HUES6 (cell line): ENCODE results near the gene DIAPH1.
A peak's percentile ranks its signal among the peaks of the same experiment; 100 is the strongest.

ENCODE experiments used
- H3K27ac ChIP-seq: 2 replicates; pipeline ENCODE4 v1.7.0; 2013; ENCODE audit warnings: low read depth, mild to moderate bottlenecking, low read length, inconsistent platforms
- H3K27me3 ChIP-seq: 2 replicates; pipeline ENCODE4 v1.6.1; 2013; ENCODE audit warnings: low read length; ENCODE audit not compliant: control insufficient read depth, insufficient read depth
- H3K36me3 ChIP-seq: 2 replicates; pipeline ENCODE4 v1.6.1; 2013; ENCODE audit warnings: low read length; ENCODE audit not compliant: control insufficient read depth, insufficient read depth
- H3K4me1 ChIP-seq: 2 replicates; pipeline ENCODE4 v1.6.1; 2013; ENCODE audit warnings: low read length; ENCODE audit not compliant: control insufficient read depth, insufficient read depth
- H3K4me3 ChIP-seq: 2 replicates; pipeline ENCODE4 v1.5.1; 2013; ENCODE audit warnings: low read depth, low read length
- H3K9ac ChIP-seq: one replicate; pipeline ENCODE4 v1.6.1; 2013; ENCODE audit warnings: mild to moderate bottlenecking, low read length
- H3K9me3 ChIP-seq: 2 replicates; pipeline ENCODE4 v1.6.1; 2013; ENCODE audit warnings: low read depth, low read length; ENCODE audit not compliant: control insufficient read depth, insufficient read depth

Gene DIAPH1

GRCh38 chr5:141596867-141597266, 21.9 kb downstream of the DIAPH1 start:
- Histone ChIP-seq H3K4me3 (no peak overlapping the region), H3K27ac (no peak overlapping the region), H3K4me1 (no peaks in the 10 kb centered on the region), H3K9me3 (no peaks in the 10 kb centered on the region), H3K36me3 (peaks cover 4% of the 10 kb centered on the region; the same call in 1 of the 2 replicates), H3K27me3 (no peaks in the 10 kb centered on the region), H3K9ac (no peak overlapping the region)

GRCh38 chr5:141590127-141590526, 28.7 kb downstream of the DIAPH1 start:
- no peaks in the 10 kb centered on the region for H3K27me3 ChIP-seq
- H3K4me1 ChIP-seq, result no peaks in the 10 kb centered on the region
- no peak overlapping the region for H3K9ac ChIP-seq
- no peak overlapping the region for H3K4me3 ChIP-seq
- no peak overlapping the region for H3K27ac ChIP-seq
- no peaks in the 10 kb centered on the region for H3K9me3 ChIP-seq
- H3K36me3 ChIP-seq, result peaks cover 32% of the 10 kb centered on the region

DNA sequence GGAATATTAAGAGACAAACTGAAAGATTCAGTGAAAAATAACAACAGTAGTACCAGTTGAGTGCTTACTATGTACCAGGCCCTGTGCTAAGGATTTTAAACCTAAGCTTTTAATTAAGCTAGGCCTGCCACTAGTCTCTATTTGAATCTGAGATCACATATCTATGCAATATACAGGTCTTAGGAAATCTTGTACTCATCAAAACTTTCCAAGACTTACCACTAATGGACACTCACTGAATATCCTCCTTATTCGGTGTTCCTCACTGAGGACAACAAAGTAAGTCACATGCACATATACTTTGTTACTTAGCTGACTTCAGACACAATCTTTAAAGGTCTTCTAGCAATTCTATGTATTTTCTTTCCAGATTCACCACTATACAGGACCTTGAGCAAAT, 32.6 kb downstream of the DIAPH1 start:
- Histone ChIP-seq H3K4me1 (no peaks in the 10 kb centered on the region), H3K27me3 (no peaks in the 10 kb centered on the region), H3K27ac (no peak overlapping the region), H3K9me3 (no peaks in the 10 kb centered on the region), H3K9ac (no peak overlapping the region), H3K4me3 (no peak overlapping the region), H3K36me3 (peaks cover 63% of the 10 kb centered on the region)

DNA sequence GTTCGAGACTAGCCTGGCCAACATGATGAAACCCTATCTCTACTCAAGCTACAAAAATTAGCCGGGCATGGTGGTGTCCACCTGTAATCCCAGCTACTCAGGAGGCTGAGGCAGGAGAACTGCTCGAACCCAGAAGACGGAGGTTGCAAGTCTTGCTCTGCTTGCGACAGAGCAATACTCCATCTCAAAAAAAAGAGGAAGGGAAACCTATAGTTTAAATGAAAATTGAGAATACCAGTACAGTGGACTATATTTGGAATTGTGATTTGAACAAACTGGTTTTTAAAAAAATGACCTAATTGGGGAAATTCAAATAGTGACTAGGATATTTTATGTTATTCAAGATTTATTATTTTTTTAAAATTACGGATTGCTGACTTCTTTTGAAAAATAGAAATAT, 33.2 kb downstream of the DIAPH1 start:
- H3K36me3 ChIP-seq, result peaks cover 70% of the 10 kb centered on the region
- no peaks in the 10 kb centered on the region for H3K4me1 ChIP-seq
- no peak overlapping the region for H3K4me3 ChIP-seq
- H3K27me3 ChIP-seq, result no peaks in the 10 kb centered on the region
- no peak overlapping the region for H3K9ac ChIP-seq
- H3K9me3 ChIP-seq, result no peaks in the 10 kb centered on the region
- H3K27ac ChIP-seq, result no peak overlapping the region

DNA sequence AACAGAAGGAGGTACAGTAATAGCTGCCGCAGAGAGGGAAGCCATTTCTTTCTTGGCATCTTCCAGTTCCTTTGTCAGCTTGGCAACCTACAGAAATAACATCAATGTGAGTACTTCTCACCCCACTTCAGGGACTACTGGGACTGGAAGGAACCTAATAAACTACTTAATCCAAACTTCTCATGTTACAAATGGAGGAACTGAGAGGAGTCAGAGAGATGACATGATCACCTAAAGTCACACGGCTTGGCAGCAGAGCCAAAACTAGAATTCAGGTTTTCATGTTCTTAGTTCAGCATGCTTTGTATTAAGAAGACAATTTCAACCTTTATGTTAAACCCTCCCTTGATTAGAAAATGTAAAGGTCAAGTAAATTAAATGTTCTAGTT, 44.7 kb downstream of the DIAPH1 start:
- Histone ChIP-seq H3K27ac (no peak overlapping the region), H3K36me3 (peaks cover 88% of the 10 kb centered on the region), H3K9me3 (no peaks in the 10 kb centered on the region), H3K9ac (no peak overlapping the region), H3K27me3 (no peaks in the 10 kb centered on the region), H3K4me3 (no peak overlapping the region), H3K4me1 (peaks cover 3% of the 10 kb centered on the region; the same call in 1 of the 2 replicates)

DNA sequence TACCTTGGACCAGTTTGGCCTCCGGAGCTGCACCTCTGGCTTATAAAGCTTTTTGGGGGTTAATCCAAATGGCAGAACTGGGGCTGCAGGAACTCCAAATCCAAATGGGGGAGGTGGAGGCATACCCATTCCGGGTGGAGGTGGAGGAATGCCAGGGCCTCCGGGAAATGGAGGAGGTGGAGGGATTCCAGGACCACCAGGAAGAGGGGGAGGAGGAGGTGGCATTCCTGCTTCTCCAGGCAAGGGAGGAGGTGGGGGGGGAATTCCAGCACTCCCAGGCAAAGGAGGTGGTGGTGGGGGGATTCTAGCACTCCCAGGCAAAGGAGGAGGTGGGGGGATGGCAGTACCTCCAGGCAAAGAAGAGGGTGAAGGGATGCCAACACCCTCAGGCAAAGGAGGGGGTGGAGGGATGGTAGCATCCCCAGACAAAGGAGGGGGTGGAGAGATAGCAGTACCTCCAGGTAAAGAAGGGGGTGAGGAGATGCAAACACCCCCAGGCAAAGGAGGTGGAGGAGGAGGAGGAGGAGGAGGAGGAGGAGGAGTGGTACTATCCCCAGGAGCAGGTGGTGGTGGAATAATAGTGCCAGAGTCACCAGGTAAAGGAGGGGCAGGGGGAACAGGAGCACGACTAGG, 45.2 kb downstream of the DIAPH1 start:
- no peaks in the 10 kb centered on the region for H3K9me3 ChIP-seq
- no peaks in the 10 kb centered on the region for H3K27me3 ChIP-seq
- no peak overlapping the region; the same call in 1 of the 2 replicates for H3K27ac ChIP-seq
- H3K4me1 ChIP-seq, result peaks cover 3% of the 10 kb centered on the region; the same call in 1 of the 2 replicates
- H3K36me3 ChIP-seq, result peaks cover 88% of the 10 kb centered on the region
- H3K9ac ChIP-seq, result no peak overlapping the region
- no peak overlapping the region for H3K4me3 ChIP-seq

DNA sequence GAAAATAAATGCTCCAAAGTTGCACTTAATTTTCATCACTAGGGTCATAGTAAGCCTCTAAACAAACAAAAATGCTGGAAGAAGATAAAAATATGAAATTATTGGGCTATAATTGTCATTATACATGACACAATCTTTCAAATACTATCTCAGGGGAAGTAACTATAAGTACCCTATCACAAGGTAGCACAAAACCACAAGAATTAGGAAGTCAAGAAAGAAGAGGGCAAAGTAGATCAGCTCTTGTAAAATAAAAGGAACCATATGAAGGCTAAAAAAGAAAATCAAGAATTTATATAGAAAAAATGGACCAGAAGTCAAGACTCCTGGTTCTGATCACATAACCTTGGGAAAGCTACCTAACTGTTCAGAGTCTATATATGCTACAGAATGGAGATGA, 48.1 kb downstream of the DIAPH1 start:
- Histone ChIP-seq H3K9me3 (no peaks in the 10 kb centered on the region), H3K36me3 (peaks cover 76% of the 10 kb centered on the region), H3K27ac (no peak overlapping the region), H3K4me3 (no peak overlapping the region), H3K4me1 (peaks cover 3% of the 10 kb centered on the region; the same call in 1 of the 2 replicates), H3K27me3 (no peaks in the 10 kb centered on the region), H3K9ac (no peak overlapping the region)

GRCh38 chr5:141567513-141568117, 51.2 kb downstream of the DIAPH1 start:
- Histone ChIP-seq H3K4me1 (0 out of 2 replicates have a peak, but pooled peaks cover 3% of the 10 kb centered on the region), H3K9me3 (no peaks in the 10 kb centered on the region), H3K27me3 (no peaks in the 10 kb centered on the region), H3K36me3 (peaks cover 69% of the 10 kb centered on the region), H3K4me3 (no peak overlapping the region), H3K27ac (no peak overlapping the region), H3K9ac (no peak overlapping the region)

GRCh38 chr5:141565826-141566570, 52.8 kb downstream of the DIAPH1 start:
- H3K9me3 ChIP-seq, result no peaks in the 10 kb centered on the region
- peaks cover 6% of the 10 kb centered on the region; the same call in 1 of the 2 replicates for H3K4me1 ChIP-seq
- no peak overlapping the region for H3K4me3 ChIP-seq
- no peaks in the 10 kb centered on the region for H3K27me3 ChIP-seq
- peaks cover 54% of the 10 kb centered on the region for H3K36me3 ChIP-seq
- no peak overlapping the region for H3K27ac ChIP-seq
- H3K9ac ChIP-seq, result no peak overlapping the region

DNA sequence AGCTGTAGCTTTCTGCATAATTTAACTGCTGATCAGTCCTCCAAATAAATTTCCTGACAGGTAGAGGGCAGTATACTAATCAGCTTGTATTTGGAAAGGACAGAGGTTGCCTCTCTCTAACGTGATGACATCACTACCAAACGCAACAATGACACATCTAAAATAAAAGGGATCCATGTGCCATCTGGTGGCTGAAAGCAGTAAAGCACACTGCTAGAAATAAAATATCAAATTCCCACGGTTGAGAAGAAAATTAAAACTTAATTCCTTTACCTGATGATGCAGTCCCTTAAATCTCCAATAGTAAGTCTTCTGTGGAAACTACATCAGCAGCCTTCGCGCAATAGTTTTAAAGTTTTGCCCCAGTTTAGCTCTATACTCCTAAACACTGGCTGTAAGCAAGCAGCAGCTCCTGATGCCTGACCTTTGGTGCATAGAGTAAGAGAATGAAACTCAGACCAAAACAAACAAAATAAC, 54.5 kb downstream of the DIAPH1 start:
- Histone ChIP-seq H3K27ac (peak overlapping the region; percentile 87), H3K36me3 (peaks cover 43% of the 10 kb centered on the region), H3K4me3 (no peak overlapping the region), H3K27me3 (no peaks in the 10 kb centered on the region), H3K4me1 (peaks cover 20% of the 10 kb centered on the region), H3K9me3 (no peaks in the 10 kb centered on the region), H3K9ac (peak overlapping the region; percentile 2)
